Measurements from ENCODE around the gene FGF16. TPM values are rescaled to one million over a fixed set of nuclear protein-coding genes. Genes with fewer than 3 reads are reported as not detected.

FGF16 gene
- total and polyA plus RNA-seq, 10 donors: not detected

DNA sequence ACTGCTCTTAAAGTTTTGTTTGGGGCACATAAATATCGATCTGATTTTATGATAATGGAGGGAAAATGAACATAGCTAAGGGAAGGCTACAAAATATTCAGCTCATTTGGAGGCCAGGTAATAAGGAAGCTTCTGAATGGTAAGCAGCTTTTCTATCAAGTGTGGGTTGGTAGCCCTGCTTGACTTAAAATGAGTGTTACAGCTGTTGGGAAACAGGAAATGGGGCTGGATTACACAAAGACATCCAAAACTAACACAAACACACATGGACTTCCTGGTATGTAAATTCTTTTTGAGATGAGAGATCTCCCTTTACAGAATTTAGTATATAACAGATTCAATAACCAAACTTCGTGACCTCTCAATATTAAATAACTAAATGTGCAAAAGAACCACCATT, 58.0 kb downstream of the FGF16 start:
- DNase-seq: no peak

More for the DNA sequence above, 58.0 kb downstream of the FGF16 start:
- WGBS, 5 donors: 76 to 91% (median 80%) methylated on average over 2 of the region's 2 CpGs
- no peak for TF ChIP-seq POLR2A (IDR thresholded peaks at IDR 0.05)
- no peak for TF ChIP-seq POLR2AphosphoS5 (IDR thresholded peaks at IDR 0.05)
- TF ChIP-seq, protein P1, sequence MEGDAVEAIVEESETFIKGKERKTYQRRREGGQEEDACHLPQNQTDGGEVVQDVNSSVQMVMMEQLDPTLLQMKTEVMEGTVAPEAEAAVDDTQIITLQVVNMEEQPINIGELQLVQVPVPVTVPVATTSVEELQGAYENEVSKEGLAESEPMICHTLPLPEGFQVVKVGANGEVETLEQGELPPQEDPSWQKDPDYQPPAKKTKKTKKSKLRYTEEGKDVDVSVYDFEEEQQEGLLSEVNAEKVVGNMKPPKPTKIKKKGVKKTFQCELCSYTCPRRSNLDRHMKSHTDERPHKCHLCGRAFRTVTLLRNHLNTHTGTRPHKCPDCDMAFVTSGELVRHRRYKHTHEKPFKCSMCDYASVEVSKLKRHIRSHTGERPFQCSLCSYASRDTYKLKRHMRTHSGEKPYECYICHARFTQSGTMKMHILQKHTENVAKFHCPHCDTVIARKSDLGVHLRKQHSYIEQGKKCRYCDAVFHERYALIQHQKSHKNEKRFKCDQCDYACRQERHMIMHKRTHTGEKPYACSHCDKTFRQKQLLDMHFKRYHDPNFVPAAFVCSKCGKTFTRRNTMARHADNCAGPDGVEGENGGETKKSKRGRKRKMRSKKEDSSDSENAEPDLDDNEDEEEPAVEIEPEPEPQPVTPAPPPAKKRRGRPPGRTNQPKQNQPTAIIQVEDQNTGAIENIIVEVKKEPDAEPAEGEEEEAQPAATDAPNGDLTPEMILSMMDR (IDR thresholded peaks at IDR 0.05 in 8 of 11, conservative IDR thresholded peaks at IDR 0.05 in 3 of 11): no peak
- intact Hi-C loops (cut with DNase I; ENCODE audit: low total_unique reads): no loop called here
- Histone ChIP-seq H3K27me3 (replicated peaks in 1 of 7) (peaks cover 0 to 4% (median 0%) of the 10 kb centered on the region in 7 donors), H3K9me3 (no peaks in the 10 kb centered on the region), H3K4me3 (no peak overlapping the region), H3K4me1 (peaks cover 0 to 5% (median 0%) of the 10 kb centered on the region in 6 donors), H3K27ac (peak overlapping the region in 2 of 8 donors; percentile 10 to 23), H3K36me3 (peaks cover 0 to 39% (median 10%) of the 10 kb centered on the region in 6 donors)

All from spleen (tissue), 11 donors.